Measurements from ENCODE around the gene APOA1. TPM values are rescaled to one million over a fixed set of nuclear protein-coding genes. Genes with fewer than 3 reads are reported as not detected.

APOA1 gene
- total and polyA plus RNA-seq, 8 donors, result 0.87 to 73.6 (median 16.7) TPM; not detected in 2

- DNase-seq, result no peak
- no peak overlapping the region for H3K4me3 ChIP-seq
- H3K36me3 ChIP-seq, result peaks cover 0 to 17% (median 9%) of the 10 kb centered on the region in 4 donors
- no peaks in the 10 kb centered on the region for H3K27me3 ChIP-seq
- 70 to 92% (median 80%) methylated on average over 6 of the region's 6 CpGs for WGBS, 5 donors
- H3K4me1 ChIP-seq, result peaks cover 0 to 33% (median 9%) of the 10 kb centered on the region in 4 donors
- intact Hi-C loops (cut with DNase I; ENCODE audit: low total_unique reads), result no loop called here
- no peak for TF ChIP-seq POLR2A (IDR thresholded peaks at IDR 0.05)
- no peak for TF ChIP-seq POLR2AphosphoS5 (IDR thresholded peaks at IDR 0.05)
- TF ChIP-seq CTCF (IDR thresholded peaks at IDR 0.05), result no peak
- no peak for TF ChIP-seq EP300 (IDR thresholded peaks at IDR 0.05)
- no peaks in the 10 kb centered on the region for H3K9me3 ChIP-seq
- peak overlapping the region in 2 of 5 donors; percentile 18 to 38 for H3K27ac ChIP-seq
These were observed 43.7 kb upstream of the APOA1 start for GRCh38 chr11:116881143-116881542.

GRCh38 chr11:116879800-116880625 is 42.6 kb upstream of the APOA1 start:
- TF ChIP-seq POLR2A (IDR thresholded peaks at IDR 0.05) (no peak), CTCF (IDR thresholded peaks at IDR 0.05) (peak in 5 of 7 experiments; percentile 33 to 74 (median 58)), POLR2AphosphoS5 (IDR thresholded peaks at IDR 0.05) (peak in 1 of 3 donors; percentile 39), EP300 (IDR thresholded peaks at IDR 0.05) (no peak)
- 41 to 58% (median 48%) methylated on average over 5 of the region's 5 CpGs for WGBS, 5 donors
- DNase-seq, result peak in 1 of 2 donors; percentile 88
- H3K4me1 ChIP-seq, result peaks cover 0 to 23% (median 4%) of the 10 kb centered on the region in 4 donors
- H3K27ac ChIP-seq, result peak overlapping the region in 1 of 5 donors; percentile 38
- H3K27me3 ChIP-seq, result no peaks in the 10 kb centered on the region
- H3K36me3 ChIP-seq, result peaks cover 4 to 29% (median 20%) of the 10 kb centered on the region in 4 donors
- H3K4me3 ChIP-seq, result no peak overlapping the region
- H3K9me3 ChIP-seq, result no peaks in the 10 kb centered on the region
- intact Hi-C loops (cut with DNase I; ENCODE audit: low total_unique reads), result loop anchor here (5.0 kb wide), 1 partner anchor 227 kb away; no protein-coding TSS in a partner anchor

GRCh38 chr11:116876656-116877055 is 39.2 kb upstream of the APOA1 start:
- peaks cover 0 to 21% (median 4%) of the 10 kb centered on the region in 4 donors for H3K4me1 ChIP-seq

More at GRCh38 chr11:116876656-116877055, 39.2 kb upstream of the APOA1 start:
- H3K36me3 ChIP-seq, result peaks cover 22 to 60% (median 53%) of the 10 kb centered on the region in 4 donors
- no peaks in the 10 kb centered on the region for H3K27me3 ChIP-seq
- H3K4me3 ChIP-seq, result no peak overlapping the region
- intact Hi-C loops (cut with DNase I; ENCODE audit: low total_unique reads), result loop anchor here (5.0 kb wide), 1 partner anchor 231 kb away; no protein-coding TSS in a partner anchor
- WGBS, 5 donors, result 86 to 92% (median 90%) methylated on average over 8 of the region's 8 CpGs
- DNase-seq, result no peak
- H3K9me3 ChIP-seq, result no peaks in the 10 kb centered on the region
- H3K27ac ChIP-seq, result no peak overlapping the region
- no peak for TF ChIP-seq POLR2AphosphoS5 (IDR thresholded peaks at IDR 0.05)
- no peak for TF ChIP-seq CTCF (IDR thresholded peaks at IDR 0.05)
- TF ChIP-seq POLR2A (IDR thresholded peaks at IDR 0.05), result no peak
- no peak for TF ChIP-seq EP300 (IDR thresholded peaks at IDR 0.05)
